ENCODE results near the gene AKAP8L.

DNA sequence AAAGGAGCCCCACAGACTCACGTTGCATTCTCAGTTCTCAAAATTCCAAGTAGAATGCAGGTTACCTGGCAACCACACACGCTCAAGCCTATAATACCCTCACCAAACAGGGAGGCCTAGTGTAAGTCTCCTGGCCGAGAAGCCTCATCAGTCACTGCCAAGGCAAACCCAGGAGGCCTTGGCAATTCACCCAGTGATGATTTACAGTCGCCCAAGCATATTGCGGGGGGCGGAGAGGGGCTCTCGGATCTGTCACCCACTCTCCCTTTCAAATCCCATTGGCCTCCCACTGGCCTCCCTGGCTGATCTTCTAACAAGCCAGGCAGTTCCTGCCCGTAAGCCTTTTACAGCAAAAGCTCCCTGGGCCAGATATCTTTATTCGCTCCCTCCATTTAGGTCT lies 1.1 kb downstream of the AKAP8L start:
- TF ChIP-seq, protein P1, sequence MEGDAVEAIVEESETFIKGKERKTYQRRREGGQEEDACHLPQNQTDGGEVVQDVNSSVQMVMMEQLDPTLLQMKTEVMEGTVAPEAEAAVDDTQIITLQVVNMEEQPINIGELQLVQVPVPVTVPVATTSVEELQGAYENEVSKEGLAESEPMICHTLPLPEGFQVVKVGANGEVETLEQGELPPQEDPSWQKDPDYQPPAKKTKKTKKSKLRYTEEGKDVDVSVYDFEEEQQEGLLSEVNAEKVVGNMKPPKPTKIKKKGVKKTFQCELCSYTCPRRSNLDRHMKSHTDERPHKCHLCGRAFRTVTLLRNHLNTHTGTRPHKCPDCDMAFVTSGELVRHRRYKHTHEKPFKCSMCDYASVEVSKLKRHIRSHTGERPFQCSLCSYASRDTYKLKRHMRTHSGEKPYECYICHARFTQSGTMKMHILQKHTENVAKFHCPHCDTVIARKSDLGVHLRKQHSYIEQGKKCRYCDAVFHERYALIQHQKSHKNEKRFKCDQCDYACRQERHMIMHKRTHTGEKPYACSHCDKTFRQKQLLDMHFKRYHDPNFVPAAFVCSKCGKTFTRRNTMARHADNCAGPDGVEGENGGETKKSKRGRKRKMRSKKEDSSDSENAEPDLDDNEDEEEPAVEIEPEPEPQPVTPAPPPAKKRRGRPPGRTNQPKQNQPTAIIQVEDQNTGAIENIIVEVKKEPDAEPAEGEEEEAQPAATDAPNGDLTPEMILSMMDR (IDR thresholded peaks at IDR 0.05; ENCODE audit: low read depth, low read length): no peak
- TF ChIP-seq, protein P2, sequence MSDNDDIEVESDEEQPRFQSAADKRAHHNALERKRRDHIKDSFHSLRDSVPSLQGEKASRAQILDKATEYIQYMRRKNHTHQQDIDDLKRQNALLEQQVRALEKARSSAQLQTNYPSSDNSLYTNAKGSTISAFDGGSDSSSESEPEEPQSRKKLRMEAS (IDR thresholded peaks at IDR 0.05; ENCODE audit: low read depth, low read length): no peak
- no peak for TF ChIP-seq POLR2A (IDR thresholded peaks at IDR 0.05; ENCODE audit: extremely low read depth, insufficient read length)

Data from NB4 (cell line).